ENCODE measurements around the gene MDK. TPM values are rescaled to one million over a fixed set of nuclear protein-coding genes. Genes with fewer than 3 reads are reported as not detected.
A peak's percentile ranks its signal among the peaks of the same experiment; 100 is the strongest.

MDK gene
- total RNA-seq, 5 donors from 2014 or later (not counting 1 experiment from before 2014, with no cell fraction given), result 5.8 to 8.6 (median 8.3) TPM

GRCh38 chr11:46335271-46335670 is 46.2 kb upstream of the MDK start:
- Mint-ChIP-seq H3K4me1 (peaks cover 73 to 81% (median 79%) of the 10 kb centered on the region in 3 donors), H3K4me3 (peak overlapping the region in 1 of 3 donors; percentile 78), H3K36me3 (no peaks in the 10 kb centered on the region), H3K9me3 (no peaks in the 10 kb centered on the region), H3K27ac (peak overlapping the region; percentile 68 to 80), H3K27me3 (peaks cover 0 to 8% of the 10 kb centered on the region in 2 donors)
- ChIA-PET CTCF (interaction anchor here in 1 of 2 donors (0.7 kb wide), 1 partner anchor 11 kb away, joined by 3 read pairs; no protein-coding TSS in a partner anchor), POLR2A (no interaction called here)
- DNase-seq (no peak), ATAC-seq (replicated peaks in 1 of 4) (no peak)
- Histone ChIP-seq H3K4me3 (ENCODE audit: control insufficient read depth in 1 of 2, extremely low read depth in 1 of 2, low read length in 1 of 2) (peak overlapping the region in 1 of 2 donors; percentile 39), H3K36me3 (ENCODE audit: control insufficient read depth in 2 of 2, extremely low read depth in 1 of 2, insufficient read depth in 1 of 2, low read length in 1 of 2) (peaks cover 0 to 4% of the 10 kb centered on the region in 2 donors), H3K9me3 (no peaks in the 10 kb centered on the region), H3K27me3 (replicated peaks in 1 of 2; ENCODE audit: control insufficient read depth in 2 of 2, extremely low read depth in 1 of 2, insufficient read depth in 2 of 2, low read length in 1 of 2) (peaks cover 0 to 51% of the 10 kb centered on the region in 2 experiments), H3K27ac (ENCODE audit: low read length) (no peak overlapping the region), H3K4me1 (ENCODE audit: control insufficient read depth in 1 of 2, extremely low read depth in 1 of 2, insufficient read depth in 2 of 2, low read length in 2 of 2) (peaks cover 52 to 83% of the 10 kb centered on the region in 2 experiments)
- 80% methylated on average over 1 of the region's 6 CpGs for WGBS (ENCODE audit: insufficient coverage)

DNA sequence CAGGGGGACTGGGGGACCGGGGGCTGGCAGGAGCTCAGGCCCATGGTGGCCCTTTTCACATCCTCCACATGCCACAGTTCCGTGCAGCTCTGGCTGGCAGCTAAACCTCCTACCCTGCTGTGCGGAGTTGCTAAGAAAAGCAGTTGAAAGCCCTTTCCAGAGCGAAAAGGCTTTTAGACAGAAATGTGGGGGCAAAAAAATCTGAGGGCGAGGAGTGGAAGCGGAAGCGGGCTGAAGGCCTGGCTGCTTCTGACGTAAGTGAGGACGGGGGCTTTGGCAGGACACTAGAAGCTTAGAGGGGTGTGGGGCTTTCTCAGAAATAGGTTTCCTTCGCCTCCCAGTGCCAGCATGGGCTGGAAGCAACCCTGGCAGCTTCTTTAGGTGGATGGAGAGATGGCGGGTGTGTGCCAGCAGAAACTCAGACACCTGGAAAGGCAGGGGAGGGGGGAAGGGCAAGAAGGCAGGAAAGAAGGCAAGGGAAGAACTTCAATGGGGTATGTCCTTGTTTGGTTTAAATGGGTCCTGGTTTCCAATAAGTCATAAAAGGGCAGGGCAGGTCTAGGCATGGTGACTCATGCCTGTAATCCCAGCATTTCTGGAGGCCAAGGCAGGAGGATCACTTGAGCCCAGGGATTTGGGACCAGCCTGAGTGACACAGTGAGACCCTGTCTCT is 45.4 kb upstream of the MDK start:
- ATAC-seq (replicated peaks in 1 of 4), result no peak
- peaks cover 0 to 51% of the 10 kb centered on the region in 2 experiments for H3K27me3 ChIP-seq (replicated peaks in 1 of 2; ENCODE audit: control insufficient read depth in 2 of 2, extremely low read depth in 1 of 2, insufficient read depth in 2 of 2, low read length in 1 of 2)
- POLR2A ChIA-PET, result no interaction called here

GRCh38 chr11:46336563-46337180 is 44.8 kb upstream of the MDK start:
- Histone ChIP-seq H3K9me3 (no peaks in the 10 kb centered on the region), H3K4me3 (ENCODE audit: control insufficient read depth in 1 of 2, extremely low read depth in 1 of 2, low read length in 1 of 2) (peak overlapping the region in 1 of 2 donors; percentile 25), H3K36me3 (ENCODE audit: control insufficient read depth in 2 of 2, extremely low read depth in 1 of 2, insufficient read depth in 1 of 2, low read length in 1 of 2) (peaks cover 0 to 4% of the 10 kb centered on the region in 2 donors), H3K4me1 (ENCODE audit: control insufficient read depth in 1 of 2, extremely low read depth in 1 of 2, insufficient read depth in 2 of 2, low read length in 2 of 2) (peaks cover 55 to 78% of the 10 kb centered on the region in 2 experiments), H3K27ac (ENCODE audit: low read length) (no peak overlapping the region), H3K27me3 (replicated peaks in 1 of 2; ENCODE audit: control insufficient read depth in 2 of 2, extremely low read depth in 1 of 2, insufficient read depth in 2 of 2, low read length in 1 of 2) (peaks cover 0 to 51% of the 10 kb centered on the region in 2 experiments)
- DNase-seq (peak in 2 of 35 experiments; percentile 43 to 52), ATAC-seq (replicated peaks in 1 of 4) (peak in 1 of 4 experiments; percentile 15)
- H3K4me3 Mint-ChIP-seq, result peak overlapping the region in 2 of 3 donors; percentile 9 to 78
- H3K9me3 Mint-ChIP-seq, result no peaks in the 10 kb centered on the region
- H3K27ac Mint-ChIP-seq, result peak overlapping the region; percentile 71 to 79
- no peaks in the 10 kb centered on the region for H3K36me3 Mint-ChIP-seq
- 80% methylated on average over 10 of the region's 12 CpGs for WGBS (ENCODE audit: insufficient coverage)
- ChIA-PET POLR2A (no interaction called here), CTCF (no interaction called here)
- H3K4me1 Mint-ChIP-seq, result peaks cover 69 to 79% (median 78%) of the 10 kb centered on the region in 3 donors
- peaks cover 0 to 3% of the 10 kb centered on the region in 2 donors for H3K27me3 Mint-ChIP-seq

More for the DNA sequence above, 45.4 kb upstream of the MDK start:
- peaks cover 0 to 5% of the 10 kb centered on the region in 2 donors for H3K27me3 Mint-ChIP-seq
- H3K36me3 ChIP-seq (ENCODE audit: control insufficient read depth in 2 of 2, extremely low read depth in 1 of 2, insufficient read depth in 1 of 2, low read length in 1 of 2), result peaks cover 0 to 4% of the 10 kb centered on the region in 2 donors
- H3K4me1 ChIP-seq (ENCODE audit: control insufficient read depth in 1 of 2, extremely low read depth in 1 of 2, insufficient read depth in 2 of 2, low read length in 2 of 2), result peaks cover 52 to 81% of the 10 kb centered on the region in 2 experiments
- H3K4me3 Mint-ChIP-seq, result peak overlapping the region in 1 of 3 donors; percentile 78
- CTCF ChIA-PET, result no interaction called here
- 98% methylated on average over 9 of the region's 11 CpGs for WGBS (ENCODE audit: insufficient coverage)
- peak overlapping the region in 1 of 2 donors; percentile 39 for H3K4me3 ChIP-seq (ENCODE audit: control insufficient read depth in 1 of 2, extremely low read depth in 1 of 2, low read length in 1 of 2)
- H3K4me1 Mint-ChIP-seq, result peaks cover 69 to 79% (median 78%) of the 10 kb centered on the region in 3 donors
- H3K36me3 Mint-ChIP-seq, result no peaks in the 10 kb centered on the region
- peak overlapping the region; percentile 60 to 79 for H3K27ac Mint-ChIP-seq
- H3K9me3 Mint-ChIP-seq, result no peaks in the 10 kb centered on the region
- no peak overlapping the region for H3K27ac ChIP-seq (ENCODE audit: low read length)
- no peaks in the 10 kb centered on the region for H3K9me3 ChIP-seq
- no peak for DNase-seq

DNA sequence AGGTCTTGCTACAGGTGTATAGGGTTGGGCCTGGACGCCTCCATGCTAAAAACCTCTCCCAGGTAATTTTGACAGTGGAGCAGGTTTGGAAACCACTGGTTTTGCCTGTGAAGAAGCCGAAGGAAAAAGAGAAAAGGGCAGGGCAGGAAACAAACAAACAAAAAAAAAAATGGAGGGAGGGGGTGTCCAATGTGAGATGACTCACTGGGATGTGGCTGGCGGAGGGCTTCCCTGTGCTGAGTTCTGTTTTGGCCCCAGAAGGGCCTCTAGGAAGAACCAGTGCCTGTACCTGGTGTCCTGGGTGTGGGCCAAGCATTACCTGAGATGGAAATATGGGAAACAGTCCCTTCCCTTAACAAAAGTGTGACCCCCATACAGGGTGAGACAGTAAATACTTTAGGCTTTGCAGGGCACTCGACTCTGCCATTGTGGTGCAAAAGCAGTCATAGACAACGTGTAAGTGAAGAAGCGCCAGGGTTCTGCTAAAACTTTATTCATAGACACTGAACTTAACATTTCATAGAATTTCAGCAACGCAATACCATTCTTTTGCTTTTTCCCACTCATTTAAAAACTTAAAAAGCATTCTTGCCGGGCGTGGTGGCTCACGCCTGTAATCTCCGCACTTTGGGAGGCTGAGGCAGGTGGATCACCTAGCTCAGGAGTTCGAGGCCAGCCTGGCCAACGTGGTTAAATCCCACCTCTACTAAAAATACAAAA is 43.7 kb upstream of the MDK start:
- no peaks in the 10 kb centered on the region for H3K27me3 Mint-ChIP-seq
- Histone ChIP-seq H3K27me3 (replicated peaks in 1 of 2; ENCODE audit: control insufficient read depth in 2 of 2, extremely low read depth in 1 of 2, insufficient read depth in 2 of 2, low read length in 1 of 2) (peaks cover 0 to 42% of the 10 kb centered on the region in 2 experiments), H3K36me3 (ENCODE audit: control insufficient read depth in 2 of 2, extremely low read depth in 1 of 2, insufficient read depth in 1 of 2, low read length in 1 of 2) (peaks cover 0 to 4% of the 10 kb centered on the region in 2 donors), H3K4me3 (ENCODE audit: control insufficient read depth in 1 of 2, extremely low read depth in 1 of 2, low read length in 1 of 2) (peak overlapping the region in 1 of 2 donors; percentile 7), H3K27ac (ENCODE audit: low read length) (no peak overlapping the region), H3K4me1 (ENCODE audit: control insufficient read depth in 1 of 2, extremely low read depth in 1 of 2, insufficient read depth in 2 of 2, low read length in 2 of 2) (peaks cover 57 to 80% of the 10 kb centered on the region in 2 experiments), H3K9me3 (no peaks in the 10 kb centered on the region)
- no peaks in the 10 kb centered on the region for H3K36me3 Mint-ChIP-seq
- H3K4me1 Mint-ChIP-seq, result peaks cover 72 to 82% (median 81%) of the 10 kb centered on the region in 3 donors
- H3K27ac Mint-ChIP-seq, result peak overlapping the region; percentile 36 to 71
- no peak for DNase-seq
- no peaks in the 10 kb centered on the region for H3K9me3 Mint-ChIP-seq
- WGBS (ENCODE audit: insufficient coverage), result 94% methylated on average over 10 of the region's 13 CpGs
- H3K4me3 Mint-ChIP-seq, result peak overlapping the region in 1 of 3 donors; percentile 70
- ChIA-PET CTCF (no interaction called here), POLR2A (no interaction called here)
- no peak for ATAC-seq (replicated peaks in 1 of 4)

GRCh38 chr11:46338636-46338987 is 42.9 kb upstream of the MDK start:
- POLR2A ChIA-PET, result interaction anchor here in 1 of 2 donors (0.8 kb wide), 1 partner anchor 10 kb away, joined by 4 read pairs; no protein-coding TSS in a partner anchor
- WGBS (ENCODE audit: insufficient coverage), result 63% methylated on average over 6 of the region's 9 CpGs
- H3K4me3 Mint-ChIP-seq, result peak overlapping the region in 2 of 3 donors; percentile 21 to 70
- Histone ChIP-seq H3K36me3 (ENCODE audit: control insufficient read depth in 2 of 2, extremely low read depth in 1 of 2, insufficient read depth in 1 of 2, low read length in 1 of 2) (peaks cover 0 to 4% of the 10 kb centered on the region in 2 donors), H3K4me3 (ENCODE audit: control insufficient read depth in 1 of 2, extremely low read depth in 1 of 2, low read length in 1 of 2) (no peak overlapping the region), H3K9me3 (no peaks in the 10 kb centered on the region), H3K27me3 (replicated peaks in 1 of 2; ENCODE audit: control insufficient read depth in 2 of 2, extremely low read depth in 1 of 2, insufficient read depth in 2 of 2, low read length in 1 of 2) (peaks cover 0 to 38% of the 10 kb centered on the region in 2 experiments), H3K27ac (ENCODE audit: low read length) (no peak overlapping the region), H3K4me1 (ENCODE audit: control insufficient read depth in 1 of 2, extremely low read depth in 1 of 2, insufficient read depth in 2 of 2, low read length in 2 of 2) (peaks cover 64 to 80% of the 10 kb centered on the region in 2 experiments)
- peak overlapping the region; percentile 88 to 89 for H3K27ac Mint-ChIP-seq
- DNase-seq (no peak), ATAC-seq (replicated peaks in 1 of 4) (no peak)
- no peaks in the 10 kb centered on the region for H3K9me3 Mint-ChIP-seq
- peaks cover 78 to 90% (median 86%) of the 10 kb centered on the region in 3 donors for H3K4me1 Mint-ChIP-seq
- CTCF ChIA-PET, result interaction anchor here in 1 of 2 donors (0.7 kb wide), 1 partner anchor 391 kb away, joined by 4 read pairs; no protein-coding TSS in a partner anchor
- H3K27me3 Mint-ChIP-seq, result no peaks in the 10 kb centered on the region
- H3K36me3 Mint-ChIP-seq, result no peaks in the 10 kb centered on the region
